NCI-H2196 (cell line): Measurements from ENCODE around the gene GABPB2.
"Not testable (repeated sequence)": the region's sequence is repeated elsewhere in the genome, so short reads cannot be mapped to it uniquely, and the experiment has no call there.

Experiments
- DNase-seq: peaks from one replicate; lab custom pipeline; 2025; ENCODE audit not compliant: unreplicated experiment; lab: John Stamatoyannopoulos, UW

GABPB2 gene

GRCh38 chr1:151060007-151060656 is 10.4 kb upstream of the GABPB2 start, which contains the start of gene MLLT11:
TSS of gene MLLT11 (plus strand) at chr1:151060397. CDS start at chr1:151067225, 6,828 bp downstream.
- DNase-seq: peak; percentile 25

- DNase-seq: no peak
These were observed 9.7 kb upstream of the GABPB2 start for GRCh38 chr1:151060657-151061421.

- DNase-seq: no peak
These were observed 8.9 kb upstream of the GABPB2 start for GRCh38 chr1:151061704-151062103.

GRCh38 chr1:151062741-151063371 is 7.7 kb upstream of the GABPB2 start:
- DNase-seq: no peak

GRCh38 chr1:151065089-151065645 is 5.4 kb upstream of the GABPB2 start:
- no peak for DNase-seq

GRCh38 chr1:151067185-151067584 is 3.4 kb upstream of the GABPB2 start:
- DNase-seq: no peak

- DNase-seq: no peak
These were observed 1.5 kb upstream of the GABPB2 start for GRCh38 chr1:151069103-151069486.

- no peak for DNase-seq
These were observed 1.7 kb downstream of the GABPB2 start for GRCh38 chr1:151072224-151072623.

GRCh38 chr1:151085953-151086559 is 15.5 kb downstream of the GABPB2 start:
- DNase-seq: no peak

- not testable (repeated sequence) for DNase-seq
These were observed 26.9 kb downstream of the GABPB2 start for GRCh38 chr1:151097426-151097825.

- no peak for DNase-seq
These were observed 27.6 kb downstream of the GABPB2 start for GRCh38 chr1:151098126-151098525.

- DNase-seq: no peak
These were observed 34.1 kb downstream of the GABPB2 start for GRCh38 chr1:151104630-151105029.

GRCh38 chr1:151106894-151107293 is 36.3 kb downstream of the GABPB2 start:
- no peak for DNase-seq

GRCh38 chr1:151108331-151108730 is 37.8 kb downstream of the GABPB2 start:
- DNase-seq: no peak

- DNase-seq: no peak
These were observed 43.3 kb downstream of the GABPB2 start for GRCh38 chr1:151113877-151114276.

- no peak for DNase-seq
These were observed 54.3 kb downstream of the GABPB2 start for GRCh38 chr1:151124763-151125403.

- no peak for DNase-seq
These were observed 58.2 kb downstream of the GABPB2 start for GRCh38 chr1:151128800-151129199.

GRCh38 chr1:151130987-151131586 is 60.5 kb downstream of the GABPB2 start:
- no peak for DNase-seq

- no peak for DNase-seq
These were observed 61.3 kb downstream of the GABPB2 start for GRCh38 chr1:151131701-151132334.
